CD4-positive, alpha-beta memory T cell (primary cell): ENCODE results near the gene CTU1. TPM values are rescaled to one million over a fixed set of nuclear protein-coding genes. Genes with fewer than 3 reads are reported as not detected.

ENCODE experiments used
- CTCF ChIA-PET: fragments of 350-600 bp; sonication (Branson Sonifier 250); formaldehyde crosslinking; loops from one replicate; lab custom pipeline; 2021; ENCODE audit warnings: inconsistent platforms; ENCODE audit not compliant: partially characterized antibody; lab: Charles Lee
- POLR2A ChIA-PET: fragments of 350-600 bp; sonication (Branson Sonifier 250); formaldehyde crosslinking; loops from one replicate; lab custom pipeline; 2021; ENCODE audit not compliant: partially characterized antibody; lab: Charles Lee
- DNase-seq, 5 donors: peaks; one replicate each; pipeline versions ENCODE4 v3.0.0 to v3.0.0-alpha.2; 2020 to 2022; ENCODE audit warnings: mixed read lengths in 1 of 5
- H3K27ac ChIP-seq: one replicate; pipeline ENCODE4 v1.7.0; 2013; ENCODE audit warnings: low read depth, low read length
- H3K27me3 ChIP-seq: 2 replicates; pipeline ENCODE4 v1.7.0; 2013; ENCODE audit warnings: mild to moderate bottlenecking, low read length, moderate library complexity; ENCODE audit not compliant: insufficient read depth
- H3K36me3 ChIP-seq: 2 replicates; pipeline ENCODE4 v1.7.0; 2013; ENCODE audit warnings: mild to moderate bottlenecking, low read length, moderate library complexity; ENCODE audit not compliant: insufficient read depth
- H3K4me1 ChIP-seq: 2 replicates; pipeline ENCODE4 v1.7.0; 2013; ENCODE audit warnings: mild to moderate bottlenecking, low read length, moderate library complexity; ENCODE audit not compliant: insufficient read depth
- H3K4me3 ChIP-seq, 2 donors: one replicate each; pipeline ENCODE4 v1.7.0; 2013; ENCODE audit warnings: low read length in 2 of 2, mild to moderate bottlenecking in 1 of 2
- H3K9me3 ChIP-seq, 2 donors: one replicate each; pipeline ENCODE4 v1.7.0; 2013; ENCODE audit warnings: low read length in 2 of 2, control low read depth in 1 of 2; ENCODE audit not compliant: control insufficient read depth in 1 of 2
- H3K27ac Mint-ChIP-seq, 7 donors: one replicate each; pipeline ENCODE4 v1.8.0; 2020 to 2021; ENCODE audit warnings: mixed read lengths in 7 of 7, mild to moderate bottlenecking in 6 of 7, inconsistent platforms in 3 of 7, moderate library complexity in 3 of 7
- H3K27me3 Mint-ChIP-seq, 2 donors: one replicate each; pipeline ENCODE4 v1.8.0; 2020 to 2021; ENCODE audit warnings: mixed read lengths in 2 of 2
- H3K36me3 Mint-ChIP-seq, 2 donors: one replicate each; pipeline ENCODE4 v1.8.0; 2020 to 2021; ENCODE audit warnings: mixed read lengths in 2 of 2, inconsistent platforms in 1 of 2, mild to moderate bottlenecking in 1 of 2
- H3K4me1 Mint-ChIP-seq, 4 donors: one replicate each; pipeline ENCODE4 v1.8.0; 2020 to 2021; ENCODE audit warnings: mixed read lengths in 4 of 4, mild to moderate bottlenecking in 1 of 4
- H3K4me3 Mint-ChIP-seq, 8 donors: one replicate each; pipeline ENCODE4 v1.8.0; 2020 to 2021; ENCODE audit warnings: mixed read lengths in 8 of 8, mild to moderate bottlenecking in 7 of 8, moderate library complexity in 6 of 8, inconsistent platforms in 3 of 8
- H3K9me3 Mint-ChIP-seq, 8 donors: one replicate each; pipeline ENCODE4 v1.8.0; 2020 to 2021; ENCODE audit warnings: mixed read lengths in 8 of 8, mild to moderate bottlenecking in 5 of 8, inconsistent platforms in 3 of 8, moderate library complexity in 1 of 8
- intact Hi-C: fragments of 100-400 bp; cut with micrococcal nuclease; formaldehyde crosslinking; loops from one replicate; pipeline ENCODE4 v1.15.1; 2023
- polyA plus RNA-seq, 2 donors: library from polyadenylated mRNA; unstranded; fragments of 300-500 nt; fragmentation: Illumina TruSeq; gene quantifications; one replicate each; pipeline ENCODE4 v1.2.3, GENCODE V29; 2021
- total RNA-seq, 2 experiments: library from RNA; stranded (reverse); gene quantifications; one replicate each; pipeline ENCODE4 v1.2.3, GENCODE V29; 2021

Gene CTU1
- total and polyA plus RNA-seq, 4 experiments from 2014 or later = 1.4 to 11.4 (median 10.3) TPM

DNA sequence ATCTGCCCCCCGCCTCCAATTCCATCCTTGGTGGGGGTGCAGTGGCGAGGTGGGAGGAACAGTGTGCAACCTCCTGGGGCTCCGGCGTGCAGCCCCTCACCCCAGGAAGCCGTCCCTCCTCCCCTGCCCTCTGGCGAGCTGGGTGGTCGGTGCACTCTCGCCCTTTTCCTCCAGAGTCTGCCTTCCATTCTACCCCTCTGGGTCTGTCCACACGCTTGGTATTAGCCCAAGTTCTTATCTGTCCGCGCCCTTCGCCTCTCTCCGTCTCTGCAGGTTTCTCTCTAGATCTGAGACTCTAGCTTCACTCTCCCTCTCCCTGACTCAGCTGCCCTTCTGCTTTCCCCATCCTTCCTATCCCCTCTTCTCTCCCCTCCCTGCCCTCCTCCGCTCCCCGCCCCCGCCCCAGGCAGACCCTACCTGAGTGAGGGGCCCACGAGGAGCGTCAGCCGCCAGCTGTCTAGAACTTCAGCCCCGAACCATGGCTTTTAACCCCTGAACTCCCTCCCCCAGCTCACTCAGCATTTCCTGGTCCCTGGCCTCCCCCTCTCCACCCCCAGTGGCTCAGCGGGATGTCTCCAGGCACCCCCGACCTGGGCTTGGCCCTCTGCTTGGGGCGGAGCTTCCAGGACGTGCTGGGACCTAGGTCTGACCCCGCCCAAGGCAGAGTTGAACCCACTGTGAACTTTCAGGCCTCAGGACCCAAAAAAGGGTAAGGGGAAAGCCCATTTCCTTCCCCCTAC is 42.8 kb downstream of the CTU1 start:
- peaks cover 0 to 5% (median 0%) of the 10 kb centered on the region in 8 donors for H3K9me3 Mint-ChIP-seq
- no peak overlapping the region for H3K27ac Mint-ChIP-seq
- POLR2A ChIA-PET = no interaction called here
- Histone ChIP-seq H3K4me1 (peaks cover 3% of the 10 kb centered on the region), H3K27ac (no peak overlapping the region), H3K36me3 (no peaks in the 10 kb centered on the region), H3K27me3 (peaks cover 13% of the 10 kb centered on the region), H3K9me3 (no peaks in the 10 kb centered on the region), H3K4me3 (no peak overlapping the region)
- peaks cover 40 to 42% of the 10 kb centered on the region in 2 donors for H3K27me3 Mint-ChIP-seq
- H3K4me3 Mint-ChIP-seq = peak overlapping the region; percentile 39 to 76 (median 65)
- H3K4me1 Mint-ChIP-seq = peaks cover 0 to 6% (median 3%) of the 10 kb centered on the region in 4 donors
- intact Hi-C loops = no loop called here
- H3K36me3 Mint-ChIP-seq = no peaks in the 10 kb centered on the region
- CTCF ChIA-PET = interaction anchor here (0.7 kb wide), 1 partner anchor 17 kb away, joined by 3 read pairs; no protein-coding TSS in a partner anchor
- no peak for DNase-seq

DNA sequence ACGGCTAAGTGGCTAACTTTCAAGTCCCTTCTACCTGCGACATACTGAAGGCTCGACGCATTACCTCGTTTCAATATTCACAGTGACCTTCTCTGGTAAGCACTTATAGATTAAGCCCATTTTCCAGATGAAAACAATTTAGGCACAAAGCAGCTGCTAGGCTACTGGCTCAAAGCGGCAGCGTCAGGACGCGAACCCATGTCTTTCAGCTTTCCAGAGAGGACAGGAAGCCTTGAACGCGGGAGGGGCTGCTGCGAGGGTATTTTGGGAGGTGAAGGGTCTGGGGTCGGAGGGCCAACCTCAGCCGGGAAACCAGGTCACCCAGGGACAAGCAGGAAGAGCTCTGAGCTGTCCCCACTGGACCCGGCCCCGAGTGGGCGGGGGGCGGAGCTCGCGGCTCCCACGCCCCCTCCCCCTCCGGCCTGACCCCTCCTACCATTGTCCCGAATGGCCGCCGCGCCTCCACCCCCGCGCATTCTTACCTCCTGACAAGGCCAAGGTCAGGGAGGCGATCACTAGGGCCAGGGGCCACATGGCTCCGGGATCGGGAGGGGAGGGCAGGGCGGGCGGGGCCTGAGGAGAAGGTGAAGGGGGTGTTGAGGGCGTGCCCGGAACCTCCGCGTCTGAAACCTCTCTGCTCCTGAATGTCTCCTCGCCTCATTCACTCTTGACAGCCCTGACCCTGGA is 43.5 kb downstream of the CTU1 start, which contains the start of gene KLK13:
TSS of gene KLK13 (minus strand) at position 559 of the 687 bp plus-strand sequence. CDS start at position 534, 25 bp downstream.
- peaks cover 13% of the 10 kb centered on the region for H3K27me3 ChIP-seq
- intact Hi-C loops = no loop called here
- no peak for DNase-seq
- H3K36me3 ChIP-seq = no peaks in the 10 kb centered on the region
- no peak within 1 kb of the TSS for H3K4me3 ChIP-seq
- peak within 1 kb of the TSS; percentile 39 to 76 (median 65) for H3K4me3 Mint-ChIP-seq
- ChIA-PET POLR2A (no interaction called here), CTCF (no interaction called here)
- H3K4me1 ChIP-seq = peaks cover 3% of the 10 kb centered on the region
- no peak within 1 kb of the TSS for H3K27ac ChIP-seq
- H3K27ac Mint-ChIP-seq = no peak within 1 kb of the TSS
- peaks cover 0 to 6% (median 3%) of the 10 kb centered on the region in 4 donors for H3K4me1 Mint-ChIP-seq
- H3K27me3 Mint-ChIP-seq = peaks cover 40 to 43% of the 10 kb centered on the region in 2 donors
- H3K9me3 Mint-ChIP-seq = peaks cover 0 to 5% (median 0%) of the 10 kb centered on the region in 8 donors
- H3K9me3 ChIP-seq = no peaks in the 10 kb centered on the region
- H3K36me3 Mint-ChIP-seq = no peaks in the 10 kb centered on the region

DNA sequence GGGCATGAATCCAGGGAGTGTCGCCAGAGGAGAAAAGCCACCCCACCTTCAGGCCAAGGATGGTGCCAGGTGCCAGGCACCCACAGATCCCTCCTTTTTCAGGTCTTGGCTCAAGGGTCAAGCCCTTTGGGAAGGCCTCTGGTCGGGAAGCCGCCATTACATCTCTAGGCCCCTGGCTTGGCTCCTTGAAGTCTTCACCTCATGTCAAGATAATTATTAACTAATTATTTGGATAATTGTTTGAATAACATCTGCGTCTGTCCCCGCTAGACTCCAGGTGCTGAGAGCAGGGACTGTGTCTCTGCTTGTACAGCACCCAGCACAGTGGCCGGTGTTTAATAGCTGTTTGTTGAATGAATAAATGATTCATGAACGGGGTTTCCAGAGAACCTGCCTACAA is 44.5 kb downstream of the CTU1 start:
- CTCF ChIA-PET = no interaction called here
- peak overlapping the region in 2 of 8 donors; percentile 9 to 54 for H3K4me3 Mint-ChIP-seq
- POLR2A ChIA-PET = no interaction called here

GRCh38 chr19:51060973-51061372 is 47.2 kb downstream of the CTU1 start:
- Mint-ChIP-seq H3K27me3 (peaks cover 29 to 37% of the 10 kb centered on the region in 2 donors), H3K27ac (no peak overlapping the region), H3K4me1 (peaks cover 0 to 5% (median 3%) of the 10 kb centered on the region in 4 donors), H3K4me3 (peak overlapping the region in 1 of 8 donors; percentile 26), H3K36me3 (no peaks in the 10 kb centered on the region), H3K9me3 (peaks cover 0 to 5% (median 0%) of the 10 kb centered on the region in 8 donors)
- H3K36me3 ChIP-seq = no peaks in the 10 kb centered on the region
- no peak overlapping the region for H3K27ac ChIP-seq
- H3K27me3 ChIP-seq = peaks cover 13% of the 10 kb centered on the region
- intact Hi-C loops = no loop called here
- ChIA-PET CTCF (no interaction called here), POLR2A (no interaction called here)
- H3K9me3 ChIP-seq = no peaks in the 10 kb centered on the region
- no peak overlapping the region for H3K4me3 ChIP-seq
- peaks cover 3% of the 10 kb centered on the region for H3K4me1 ChIP-seq
- no peak for DNase-seq

More for the DNA sequence above, 44.5 kb downstream of the CTU1 start:
- H3K27me3 ChIP-seq = peaks cover 13% of the 10 kb centered on the region
- no peak for DNase-seq
- Mint-ChIP-seq H3K27ac (no peak overlapping the region), H3K9me3 (peaks cover 0 to 5% (median 0%) of the 10 kb centered on the region in 8 donors), H3K4me1 (peaks cover 0 to 6% (median 3%) of the 10 kb centered on the region in 4 donors), H3K36me3 (no peaks in the 10 kb centered on the region), H3K27me3 (peaks cover 40 to 43% of the 10 kb centered on the region in 2 donors)
- peaks cover 3% of the 10 kb centered on the region for H3K4me1 ChIP-seq
- H3K27ac ChIP-seq = no peak overlapping the region
- H3K4me3 ChIP-seq = no peak overlapping the region
- no peaks in the 10 kb centered on the region for H3K36me3 ChIP-seq
- intact Hi-C loops = no loop called here
- no peaks in the 10 kb centered on the region for H3K9me3 ChIP-seq

- H3K36me3 Mint-ChIP-seq = no peaks in the 10 kb centered on the region
- no peak for DNase-seq
- Histone ChIP-seq H3K27ac (no peak overlapping the region), H3K27me3 (peaks cover 7% of the 10 kb centered on the region), H3K4me3 (no peak overlapping the region), H3K9me3 (no peaks in the 10 kb centered on the region), H3K36me3 (no peaks in the 10 kb centered on the region), H3K4me1 (peaks cover 3% of the 10 kb centered on the region)
- H3K27me3 Mint-ChIP-seq = peaks cover 31 to 36% of the 10 kb centered on the region in 2 donors
- peaks cover 0 to 3% (median 3%) of the 10 kb centered on the region in 4 donors for H3K4me1 Mint-ChIP-seq
- no peak overlapping the region for H3K4me3 Mint-ChIP-seq
- CTCF ChIA-PET = no interaction called here
- peaks cover 0 to 5% (median 0%) of the 10 kb centered on the region in 8 donors for H3K9me3 Mint-ChIP-seq
- intact Hi-C loops = no loop called here
- no peak overlapping the region for H3K27ac Mint-ChIP-seq
- POLR2A ChIA-PET = no interaction called here
Observed at GRCh38 chr19:51060336-51060735, 47.9 kb downstream of the CTU1 start.

DNA sequence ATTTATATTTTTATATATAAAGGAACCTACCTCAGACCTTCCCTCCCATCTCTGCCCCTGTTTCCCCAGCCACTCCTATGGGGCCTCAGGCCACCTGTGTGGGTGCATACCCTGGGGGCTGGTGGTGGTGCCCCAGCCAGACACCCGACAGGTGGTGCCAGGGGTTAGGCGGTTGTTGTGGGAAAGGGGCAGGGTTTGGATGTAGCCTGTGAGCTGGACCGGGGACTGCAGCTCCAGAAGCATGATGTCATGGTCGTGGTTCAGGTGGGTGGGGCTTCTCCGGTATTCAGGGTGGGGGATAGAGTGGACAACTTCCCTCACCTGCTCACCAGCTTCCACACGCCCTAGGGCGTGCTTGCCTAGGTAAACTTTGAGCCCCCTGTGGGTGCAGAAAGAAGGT is 48.5 kb downstream of the CTU1 start:
- no peaks in the 10 kb centered on the region for H3K36me3 Mint-ChIP-seq
- no peak overlapping the region for H3K4me3 Mint-ChIP-seq
- POLR2A ChIA-PET = no interaction called here

DNA sequence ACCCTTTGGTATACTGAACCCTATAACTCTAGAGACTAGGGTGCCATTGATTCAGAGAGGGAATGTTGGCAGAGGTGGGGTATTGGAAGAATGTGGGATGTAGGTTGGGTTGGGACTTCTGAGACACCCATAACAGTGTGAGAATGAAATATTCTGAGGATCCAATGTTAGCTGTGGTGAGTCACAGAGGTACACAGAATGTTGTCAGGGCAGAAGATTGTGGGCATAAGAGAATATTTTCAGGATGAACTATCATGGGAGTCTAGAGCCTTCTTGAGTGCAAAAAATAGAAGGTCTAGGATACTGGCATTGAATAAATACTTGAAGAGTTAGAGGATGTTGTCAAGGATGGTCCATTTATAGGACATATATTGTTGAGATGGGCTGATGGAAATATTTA is 52.3 kb downstream of the CTU1 start:
- Mint-ChIP-seq H3K9me3 (peaks cover 0 to 2% (median 0%) of the 10 kb centered on the region in 8 donors), H3K4me1 (no peaks in the 10 kb centered on the region), H3K27me3 (peaks cover 27 to 33% of the 10 kb centered on the region in 2 donors), H3K36me3 (no peaks in the 10 kb centered on the region), H3K4me3 (no peak overlapping the region), H3K27ac (no peak overlapping the region)
- CTCF ChIA-PET = no interaction called here
- no peak for DNase-seq
- Histone ChIP-seq H3K4me1 (no peaks in the 10 kb centered on the region), H3K27ac (no peak overlapping the region), H3K27me3 (no peaks in the 10 kb centered on the region), H3K36me3 (no peaks in the 10 kb centered on the region), H3K9me3 (no peaks in the 10 kb centered on the region), H3K4me3 (no peak overlapping the region)
- POLR2A ChIA-PET = no interaction called here
- intact Hi-C loops = no loop called here

More for the DNA sequence above, 48.5 kb downstream of the CTU1 start:
- CTCF ChIA-PET = no interaction called here
- no peaks in the 10 kb centered on the region for H3K9me3 ChIP-seq
- no peak overlapping the region for H3K27ac Mint-ChIP-seq
- intact Hi-C loops = no loop called here
- H3K4me3 ChIP-seq = no peak overlapping the region
- peaks cover 33 to 38% of the 10 kb centered on the region in 2 donors for H3K27me3 Mint-ChIP-seq
- no peaks in the 10 kb centered on the region for H3K36me3 ChIP-seq
- H3K9me3 Mint-ChIP-seq = peaks cover 0 to 5% (median 0%) of the 10 kb centered on the region in 8 donors
- no peak for DNase-seq
- H3K27ac ChIP-seq = no peak overlapping the region
- peaks cover 0 to 2% (median under 1%) of the 10 kb centered on the region in 4 donors for H3K4me1 Mint-ChIP-seq
- peaks cover 3% of the 10 kb centered on the region for H3K27me3 ChIP-seq
- H3K4me1 ChIP-seq = no peaks in the 10 kb centered on the region
